ENCODE measurements around the gene YOD1. TPM values are rescaled to one million over a fixed set of nuclear protein-coding genes. Genes with fewer than 3 reads are reported as not detected.

Gene YOD1
- total RNA-seq, 6 donors from 2014 or later = 6.0 to 24.4 (median 9.4) TPM

DNA sequence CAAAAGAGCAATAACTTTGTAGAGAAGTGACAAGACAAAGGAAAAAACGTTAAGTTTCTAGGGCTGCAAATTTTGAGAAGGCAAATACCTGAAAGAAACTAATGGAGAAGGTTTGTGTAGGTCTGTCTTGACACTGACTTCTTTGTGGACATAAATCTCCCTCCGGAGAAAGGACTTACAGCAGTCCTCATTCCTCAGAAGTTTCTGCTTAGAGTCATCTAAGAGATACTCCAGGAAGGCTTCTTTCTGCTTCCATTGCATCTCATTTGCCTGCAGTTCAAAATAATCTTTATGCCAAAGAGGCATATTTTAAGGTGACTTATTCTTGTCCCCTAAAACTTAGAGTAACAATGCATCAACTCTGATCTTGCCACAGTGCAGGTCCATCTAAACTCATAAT, 33.2 kb upstream of the YOD1 start:
- peaks cover 0 to 17% (median 6%) of the 10 kb centered on the region in 4 donors for H3K4me1 ChIP-seq
- H3K9me3 ChIP-seq = no peaks in the 10 kb centered on the region
- no peak overlapping the region for H3K27ac ChIP-seq
- no peak for TF ChIP-seq CTCF (IDR thresholded peaks at IDR 0.05)
- TF ChIP-seq EP300 (IDR thresholded peaks at IDR 0.05) = no peak
- WGBS, 2 donors = 48 to 62% methylated on average over 2 of the region's 2 CpGs
- no peaks in the 10 kb centered on the region for H3K27me3 ChIP-seq
- no peak for ATAC-seq (ENCODE audit: low FRiP score in 2 of 2)
- no peaks in the 10 kb centered on the region for H3K36me3 ChIP-seq
- no peak for DNase-seq
- no peak overlapping the region for H3K4me3 ChIP-seq

- H3K27me3 ChIP-seq = no peaks in the 10 kb centered on the region
Observed at GRCh38 chr1:207081806-207082205, 30.8 kb upstream of the YOD1 start.

GRCh38 chr1:207081088-207081487, 30.1 kb upstream of the YOD1 start:
- Histone ChIP-seq H3K9me3 (no peaks in the 10 kb centered on the region), H3K27ac (no peak overlapping the region), H3K27me3 (no peaks in the 10 kb centered on the region), H3K36me3 (no peaks in the 10 kb centered on the region), H3K4me3 (no peak overlapping the region), H3K4me1 (peaks cover 0 to 23% (median 7%) of the 10 kb centered on the region in 4 donors)
- WGBS, 2 donors = 47 to 56% methylated on average over 2 of the region's 2 CpGs
- ATAC-seq (ENCODE audit: low FRiP score in 2 of 2) (no peak), DNase-seq (no peak)
- TF ChIP-seq POLR2A (IDR thresholded peaks at IDR 0.05) (no peak), POLR2AphosphoS5 (IDR thresholded peaks at IDR 0.05) (no peak), CTCF (IDR thresholded peaks at IDR 0.05) (no peak)

More at GRCh38 chr1:207081806-207082205, 30.8 kb upstream of the YOD1 start:
- Histone ChIP-seq H3K4me3 (no peak overlapping the region), H3K36me3 (no peaks in the 10 kb centered on the region), H3K4me1 (peaks cover 0 to 23% (median 7%) of the 10 kb centered on the region in 4 donors), H3K27ac (no peak overlapping the region), H3K9me3 (no peaks in the 10 kb centered on the region)
- no peak for TF ChIP-seq POLR2A (IDR thresholded peaks at IDR 0.05)
- no peak for TF ChIP-seq EP300 (IDR thresholded peaks at IDR 0.05)
- no peak for TF ChIP-seq POLR2AphosphoS5 (IDR thresholded peaks at IDR 0.05)
- no peak for TF ChIP-seq CTCF (IDR thresholded peaks at IDR 0.05)
- WGBS, 2 donors = 86 to 88% methylated on average over 2 of the region's 2 CpGs
- DNase-seq (no peak), ATAC-seq (ENCODE audit: low FRiP score in 2 of 2) (no peak)

DNA sequence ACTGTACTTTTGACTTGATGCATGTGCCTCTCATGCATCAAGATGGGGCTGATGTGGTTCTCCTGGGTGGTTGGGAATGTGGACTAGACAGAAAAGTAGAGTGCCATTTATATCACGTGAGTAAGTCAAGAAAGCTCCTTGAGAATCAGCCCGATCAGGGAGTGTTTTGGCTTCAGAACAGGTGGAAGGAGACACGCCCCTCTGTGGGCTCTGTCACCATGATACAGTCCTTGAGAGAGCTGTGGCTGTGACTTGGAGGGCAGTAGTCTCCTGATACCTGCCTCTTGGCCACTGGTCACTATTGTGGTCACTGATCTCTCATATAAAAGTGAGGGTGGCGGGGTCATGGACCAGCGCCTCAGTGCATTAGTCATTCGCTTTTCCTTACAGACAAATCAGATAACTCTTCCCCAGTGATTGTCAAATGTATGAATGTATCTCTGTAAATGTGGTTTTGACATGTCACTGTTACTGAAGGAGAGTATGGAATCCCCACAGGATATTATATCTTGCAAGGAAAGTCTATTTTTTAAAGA, 28.8 kb upstream of the YOD1 start:
- Histone ChIP-seq H3K27me3 (no peaks in the 10 kb centered on the region), H3K9me3 (no peaks in the 10 kb centered on the region), H3K27ac (no peak overlapping the region), H3K4me3 (no peak overlapping the region), H3K4me1 (peaks cover 0 to 21% (median 6%) of the 10 kb centered on the region in 4 donors), H3K36me3 (no peaks in the 10 kb centered on the region)
- no peak for ATAC-seq (ENCODE audit: low FRiP score in 2 of 2)
- TF ChIP-seq POLR2AphosphoS5 (IDR thresholded peaks at IDR 0.05) = no peak
- no peak for TF ChIP-seq EP300 (IDR thresholded peaks at IDR 0.05)
- 80 to 93% methylated on average over 6 of the region's 6 CpGs for WGBS, 2 donors
- DNase-seq = peak in 1 of 2 donors; percentile 29

DNA sequence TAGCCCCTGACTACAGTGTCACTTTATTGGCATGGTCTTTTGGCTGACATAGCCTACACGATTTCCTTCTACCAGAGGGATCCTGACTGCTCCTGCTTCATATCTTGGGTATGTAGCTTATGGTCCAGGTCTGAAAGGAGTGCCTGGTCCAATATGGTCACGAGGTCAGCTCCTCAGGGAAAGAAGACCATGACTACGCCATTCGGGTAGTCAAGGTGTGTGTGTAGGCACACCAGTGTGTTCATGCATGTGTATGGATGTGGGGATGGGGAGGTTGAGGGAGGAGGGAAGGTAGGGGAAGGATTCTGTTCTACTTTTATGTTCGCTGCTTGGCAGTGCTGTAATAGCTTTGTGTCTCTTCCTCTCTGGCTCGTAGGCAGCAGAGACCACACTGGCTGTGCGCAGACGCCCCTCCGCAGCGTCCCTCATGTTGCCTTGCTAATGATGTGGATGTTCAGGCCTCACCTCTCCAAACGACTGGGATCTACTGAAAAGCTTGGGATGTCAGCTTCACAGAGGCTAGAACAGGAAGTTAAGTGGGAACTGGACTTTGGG, 27.6 kb upstream of the YOD1 start:
- H3K4me3 ChIP-seq = no peak overlapping the region
- H3K4me1 ChIP-seq = peaks cover 0 to 14% (median 6%) of the 10 kb centered on the region in 4 donors
- DNase-seq (no peak), ATAC-seq (ENCODE audit: low FRiP score in 2 of 2) (no peak)
- no peak for TF ChIP-seq POLR2A (IDR thresholded peaks at IDR 0.05)
- no peak for TF ChIP-seq POLR2AphosphoS5 (IDR thresholded peaks at IDR 0.05)
- no peak for TF ChIP-seq CTCF (IDR thresholded peaks at IDR 0.05)
- TF ChIP-seq EP300 (IDR thresholded peaks at IDR 0.05) = no peak
- no peak overlapping the region for H3K27ac ChIP-seq
- no peaks in the 10 kb centered on the region for H3K9me3 ChIP-seq
- 86 to 87% methylated on average over 11 of the region's 11 CpGs for WGBS, 2 donors
- no peaks in the 10 kb centered on the region for H3K36me3 ChIP-seq
- no peaks in the 10 kb centered on the region for H3K27me3 ChIP-seq

All from upper lobe of left lung (tissue), 6 donors.